Upper lobe of left lung (tissue), 4 donors: Measurements from ENCODE around the gene NKG7.

ENCODE experiments used
- CTCF ChIP-seq, 6 experiments: fragments of 450-650 bp in 4 of 6; fragments of 200-600 bp in 2 of 6; sonication (generic) in 2 of 6; IDR thresholded peaks; one replicate each; pipeline ENCODE4 v1.5.1; 2016 to 2019; ENCODE audit warnings: antibody characterized with exemption in 6 of 6
- POLR2A ChIP-seq, 4 donors: fragments of 450-650 bp; IDR thresholded peaks; one replicate each; pipeline ENCODE4 v1.5.1; 2016 to 2017; ENCODE audit warnings: antibody characterized with exemption in 4 of 4, mild to moderate bottlenecking in 2 of 4

GRCh38 chr19:51368366-51369282, 3.8 kb downstream of the NKG7 start, which contains the start of gene CLDND2:
- TF ChIP-seq CTCF (IDR thresholded peaks at IDR 0.05) (no peak), POLR2A (IDR thresholded peaks at IDR 0.05) (no peak)
